Measurements from ENCODE around the gene SF3B1.
A peak's percentile ranks its signal among the peaks of the same experiment; 100 is the strongest.
"Not testable (repeated sequence)": the region's sequence is repeated elsewhere in the genome, so short reads cannot be mapped to it uniquely, and the experiment has no call there.

The SF3B1 gene

GRCh38 chr2:197386242-197386641 is 48.6 kb downstream of the SF3B1 start:
- peaks cover 22% of the 10 kb centered on the region for H3K36me3 ChIP-seq
- H4K20me1 ChIP-seq, result peaks cover 16% of the 10 kb centered on the region; the same call in 1 of the 2 replicates
- H3K9ac ChIP-seq, result no peak overlapping the region
- no peak for TF ChIP-seq Cebpa-rat (IDR thresholded peaks at IDR 0.05)
- no peaks in the 10 kb centered on the region for H3K27me3 ChIP-seq
- H3K9me3 ChIP-seq, result no peaks in the 10 kb centered on the region
- H3K4me3 ChIP-seq, result no peak overlapping the region
- H3K4me1 ChIP-seq, result no peaks in the 10 kb centered on the region
- no peak overlapping the region for H3K27ac ChIP-seq
- H3K4me2 ChIP-seq, result no peak overlapping the region

- Histone ChIP-seq H3K9me3 (no peaks in the 10 kb centered on the region), H3K4me3 (no peak overlapping the region), H3K27me3 (no peaks in the 10 kb centered on the region), H3K36me3 (0 out of 2 replicates have a peak, but pooled peaks cover 2% of the 10 kb centered on the region), H3K9ac (no peak overlapping the region), H3K4me1 (0 out of 2 replicates have a peak, but pooled peaks cover under 1% of the 10 kb centered on the region), H3K27ac (no peak overlapping the region), H3K4me2 (no peak overlapping the region), H4K20me1 (no peaks in the 10 kb centered on the region)
- no peak for TF ChIP-seq Cebpa-rat (IDR thresholded peaks at IDR 0.05)
Observed at GRCh38 chr2:197383825-197384224, 51.0 kb downstream of the SF3B1 start.

GRCh38 chr2:197381641-197382040 is 53.2 kb downstream of the SF3B1 start:
- no peak overlapping the region for H3K4me2 ChIP-seq
- no peak overlapping the region for H3K9ac ChIP-seq
- H4K20me1 ChIP-seq, result no peaks in the 10 kb centered on the region
- TF ChIP-seq Cebpa-rat (IDR thresholded peaks at IDR 0.05), result no peak
- H3K36me3 ChIP-seq, result no peaks in the 10 kb centered on the region
- H3K27ac ChIP-seq, result no peak overlapping the region
- no peaks in the 10 kb centered on the region for H3K9me3 ChIP-seq
- peaks cover 17% of the 10 kb centered on the region for H3K4me1 ChIP-seq
- H3K4me3 ChIP-seq, result no peak overlapping the region
- no peaks in the 10 kb centered on the region for H3K27me3 ChIP-seq

- H3K9me3 ChIP-seq, H3K36me3 ChIP-seq, H3K27me3 ChIP-seq, H3K4me3 ChIP-seq, H3K27ac ChIP-seq, H3K4me2 ChIP-seq, H4K20me1 ChIP-seq, H3K9ac ChIP-seq: not testable (repeated sequence)
- H3K4me1 ChIP-seq, result peaks cover 17% of the 10 kb centered on the region
Observed at GRCh38 chr2:197379918-197380309, 54.9 kb downstream of the SF3B1 start.

GRCh38 chr2:197379308-197379917 is 55.4 kb downstream of the SF3B1 start:
- not testable (repeated sequence) for H3K4me2 ChIP-seq, H4K20me1 ChIP-seq
- peaks cover 17% of the 10 kb centered on the region for H3K4me1 ChIP-seq

GRCh38 chr2:197378494-197379307 is 56.1 kb downstream of the SF3B1 start:
- Histone ChIP-seq H3K9ac (no peak overlapping the region), H3K4me1 (peaks cover 17% of the 10 kb centered on the region), H4K20me1 (no peaks in the 10 kb centered on the region), H3K4me2 (peak overlapping the region; percentile 64; the same call in 1 of the 2 replicates), H3K9me3 (no peaks in the 10 kb centered on the region), H3K4me3 (no peak overlapping the region), H3K27ac (no peak overlapping the region), H3K36me3 (no peaks in the 10 kb centered on the region), H3K27me3 (no peaks in the 10 kb centered on the region; the same call in 1 of the 2 replicates)
- no peak for TF ChIP-seq Cebpa-rat (IDR thresholded peaks at IDR 0.05)

More at GRCh38 chr2:197379308-197379917, 55.4 kb downstream of the SF3B1 start:
- H3K4me3 ChIP-seq, H3K9ac ChIP-seq, H3K27ac ChIP-seq, H3K27me3 ChIP-seq, H3K36me3 ChIP-seq, H3K9me3 ChIP-seq: not testable (repeated sequence)

- Histone ChIP-seq H3K4me1 (peaks cover 17% of the 10 kb centered on the region), H3K4me3 (no peak overlapping the region), H3K36me3 (no peaks in the 10 kb centered on the region), H3K9me3 (no peaks in the 10 kb centered on the region), H4K20me1 (no peaks in the 10 kb centered on the region), H3K4me2 (peak overlapping the region; percentile 64), H3K9ac (no peak overlapping the region), H3K27ac (no peak overlapping the region), H3K27me3 (no peaks in the 10 kb centered on the region; the same call in 1 of the 2 replicates)
- no peak for TF ChIP-seq Cebpa-rat (IDR thresholded peaks at IDR 0.05)
Observed at GRCh38 chr2:197378086-197378485, 56.7 kb downstream of the SF3B1 start.

GRCh38 chr2:197377670-197378069 is 57.2 kb downstream of the SF3B1 start:
- Histone ChIP-seq H3K27me3 (no peaks in the 10 kb centered on the region; the same call in 1 of the 2 replicates), H3K27ac (no peak overlapping the region), H3K9ac (no peak overlapping the region), H4K20me1 (no peaks in the 10 kb centered on the region), H3K4me1 (peaks cover 17% of the 10 kb centered on the region), H3K4me2 (peak overlapping the region; percentile 64), H3K4me3 (no peak overlapping the region), H3K9me3 (no peaks in the 10 kb centered on the region), H3K36me3 (no peaks in the 10 kb centered on the region)
- no peak for TF ChIP-seq Cebpa-rat (IDR thresholded peaks at IDR 0.05)

- H3K27ac ChIP-seq, result no peak overlapping the region
Observed at GRCh38 chr2:197372592-197372991, 62.2 kb downstream of the SF3B1 start.

GRCh38 chr2:197370664-197371063 is 64.2 kb downstream of the SF3B1 start:
- not testable (repeated sequence) for H3K4me2 ChIP-seq, H3K27me3 ChIP-seq

More at GRCh38 chr2:197372592-197372991, 62.2 kb downstream of the SF3B1 start:
- Histone ChIP-seq H3K4me1 (peaks cover 29% of the 10 kb centered on the region), H4K20me1 (no peaks in the 10 kb centered on the region), H3K4me3 (no peak overlapping the region), H3K9me3 (peaks cover 7% of the 10 kb centered on the region; the same call in 1 of the 2 replicates), H3K4me2 (no peak overlapping the region), H3K36me3 (no peaks in the 10 kb centered on the region), H3K9ac (no peak overlapping the region), H3K27me3 (no peaks in the 10 kb centered on the region; the same call in 1 of the 2 replicates)
- TF ChIP-seq Cebpa-rat (IDR thresholded peaks at IDR 0.05), result no peak

More at GRCh38 chr2:197370664-197371063, 64.2 kb downstream of the SF3B1 start:
- Histone ChIP-seq H3K27ac (0 out of 2 replicates have a peak overlapping the region, but pooled peaks have one; percentile 35), H3K4me1 (peaks cover 23% of the 10 kb centered on the region)
- H3K9ac ChIP-seq, H3K36me3 ChIP-seq, H4K20me1 ChIP-seq, H3K4me3 ChIP-seq, H3K9me3 ChIP-seq: not testable (repeated sequence)
